IPS-20b (cell line): ENCODE results near the gene AQP6.

Experiments used
- H3K27ac ChIP-seq: one replicate; pipeline ENCODE4 v1.5.1; 2013; ENCODE audit warnings: low read length
- H3K27me3 ChIP-seq: 2 replicates; pipeline ENCODE4 v1.6.1; 2013; ENCODE audit warnings: mild to moderate bottlenecking, low read length, inconsistent platforms; ENCODE audit not compliant: insufficient read depth
- H3K36me3 ChIP-seq: 2 replicates; pipeline ENCODE4 v1.6.1; 2013; ENCODE audit warnings: low read depth, mild to moderate bottlenecking, inconsistent platforms, low read length, moderate library complexity; ENCODE audit not compliant: insufficient read depth
- H3K4me1 ChIP-seq: 2 replicates; pipeline ENCODE4 v1.6.1; 2013; ENCODE audit warnings: mild to moderate bottlenecking, control low read depth, inconsistent platforms, low read length, moderate library complexity; ENCODE audit not compliant: insufficient read depth
- H3K4me3 ChIP-seq: 2 replicates; pipeline ENCODE4 v1.5.1; 2013; ENCODE audit warnings: mild to moderate bottlenecking, low read length, inconsistent platforms
- H3K9ac ChIP-seq: 2 replicates; pipeline ENCODE4 v1.6.1; 2013; ENCODE audit warnings: low read depth, mild to moderate bottlenecking, inconsistent platforms, low read length, moderate library complexity
- H3K9me3 ChIP-seq: 2 replicates; pipeline ENCODE4 v1.6.1; 2013; ENCODE audit warnings: mild to moderate bottlenecking, low read depth, low read length, inconsistent platforms; ENCODE audit not compliant: insufficient read depth

Gene AQP6

DNA sequence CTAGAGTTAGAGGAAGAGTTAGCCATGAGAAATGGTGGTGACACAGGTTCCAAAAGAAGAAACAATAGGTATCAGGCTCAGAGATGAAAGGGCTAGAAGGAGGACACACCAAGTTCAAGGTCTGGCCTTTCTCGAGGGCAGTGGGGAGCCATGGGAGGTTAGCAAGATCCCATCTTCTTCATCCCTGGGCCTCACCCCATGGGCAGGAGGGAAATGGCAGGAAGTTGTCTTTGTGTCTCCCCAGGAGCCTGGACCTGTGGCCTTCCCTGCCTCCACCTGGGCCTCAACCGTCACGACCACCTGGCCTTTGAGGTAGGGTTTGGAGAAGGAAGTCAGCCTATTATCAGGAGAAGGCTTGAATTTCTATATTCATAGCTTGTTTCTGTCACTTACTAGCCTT is 28.0 kb upstream of the AQP6 start:
- no peak overlapping the region for H3K9ac ChIP-seq
- H3K36me3 ChIP-seq: no peaks in the 10 kb centered on the region
- no peak overlapping the region for H3K4me3 ChIP-seq
- no peaks in the 10 kb centered on the region for H3K9me3 ChIP-seq
- no peak overlapping the region for H3K27ac ChIP-seq
- H3K27me3 ChIP-seq: peaks cover 21% of the 10 kb centered on the region
- peaks cover 17% of the 10 kb centered on the region for H3K4me1 ChIP-seq

DNA sequence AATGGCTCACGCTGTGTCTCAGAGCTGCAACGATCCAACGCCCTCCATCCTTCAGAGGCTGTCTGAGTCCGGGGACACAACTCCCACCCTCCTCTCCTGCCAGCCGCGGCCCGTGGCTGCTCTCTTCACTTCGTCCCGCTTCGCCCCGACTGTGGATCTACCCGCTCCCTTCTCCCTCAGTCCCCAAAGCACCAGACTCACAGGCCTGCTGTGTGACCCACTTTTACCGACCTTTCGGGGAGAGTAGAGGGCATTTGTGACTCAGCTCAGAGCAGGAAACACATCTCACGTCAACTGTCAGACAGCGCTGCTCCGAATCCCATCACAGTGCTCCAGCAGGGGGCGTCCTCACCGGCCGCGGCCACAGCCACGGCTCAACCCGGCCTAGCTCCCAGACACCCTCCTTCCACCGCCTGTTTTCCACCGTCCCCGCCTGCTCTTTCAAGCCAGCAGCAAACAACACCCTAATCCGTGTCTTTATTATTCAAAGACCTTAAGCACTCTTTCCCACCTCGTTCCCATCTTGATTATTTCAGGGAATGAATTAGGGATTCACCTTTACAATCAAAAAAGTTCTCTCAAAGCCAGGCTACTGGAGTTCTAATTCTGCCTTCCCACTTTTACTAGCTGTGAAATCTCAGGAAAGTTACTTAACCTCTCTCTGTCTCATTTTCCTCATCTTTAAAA is 27.2 kb upstream of the AQP6 start:
- H3K9ac ChIP-seq: peak overlapping the region; percentile 30; the same call in 1 of the 2 replicates
- no peak overlapping the region for H3K27ac ChIP-seq
- H3K4me3 ChIP-seq: peak overlapping the region; percentile 63

DNA sequence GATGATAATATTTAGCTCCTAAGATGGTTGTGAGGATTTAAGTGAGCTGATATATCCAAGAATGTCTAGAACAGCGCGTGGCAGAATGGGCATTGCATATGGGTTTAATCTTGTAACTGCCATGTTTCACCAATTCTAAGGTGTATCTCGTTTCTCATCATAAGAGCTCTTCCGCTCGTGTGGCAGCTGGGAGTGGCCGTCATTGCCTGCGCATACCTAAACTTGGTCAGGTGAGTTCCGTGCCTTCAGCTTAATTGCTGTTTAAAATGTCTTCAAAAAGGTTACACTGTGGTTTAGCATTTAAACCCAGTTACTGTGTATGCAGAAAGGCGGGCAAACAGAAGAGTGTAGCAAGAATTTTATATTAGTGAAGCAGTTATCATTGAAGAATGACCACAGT is 26.7 kb upstream of the AQP6 start:
- Histone ChIP-seq H3K36me3 (no peaks in the 10 kb centered on the region), H3K4me1 (peaks cover 17% of the 10 kb centered on the region), H3K27ac (no peak overlapping the region), H3K9ac (peak overlapping the region; percentile 30; the same call in 1 of the 2 replicates), H3K27me3 (peaks cover 21% of the 10 kb centered on the region), H3K4me3 (peak overlapping the region; percentile 63), H3K9me3 (no peaks in the 10 kb centered on the region)

More for the DNA sequence above, 27.2 kb upstream of the AQP6 start:
- peaks cover 17% of the 10 kb centered on the region for H3K4me1 ChIP-seq
- H3K36me3 ChIP-seq: no peaks in the 10 kb centered on the region
- H3K27me3 ChIP-seq: peaks cover 21% of the 10 kb centered on the region
- H3K9me3 ChIP-seq: no peaks in the 10 kb centered on the region

DNA sequence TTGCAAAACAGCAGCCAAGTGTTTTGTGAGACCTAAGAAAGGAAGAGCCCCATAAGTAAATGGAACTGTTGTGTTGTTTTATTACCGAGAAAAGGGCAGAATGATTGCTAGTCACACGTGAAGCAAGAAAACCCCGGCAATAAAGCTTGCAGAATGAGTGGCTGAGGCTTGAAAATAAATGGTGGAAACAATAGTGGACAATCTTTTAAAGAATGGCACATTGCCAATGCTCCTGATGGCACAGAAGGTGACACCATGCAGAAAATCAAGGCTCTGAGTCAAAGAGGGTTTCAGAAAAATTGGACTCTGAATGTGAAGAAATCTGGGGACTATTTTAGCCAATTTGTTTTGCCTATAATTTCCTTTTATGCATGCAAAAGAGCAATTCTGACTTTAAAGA is 26.2 kb upstream of the AQP6 start:
- Histone ChIP-seq H3K9me3 (no peaks in the 10 kb centered on the region), H3K4me3 (no peak overlapping the region), H3K27me3 (peaks cover 21% of the 10 kb centered on the region), H3K4me1 (peaks cover 17% of the 10 kb centered on the region), H3K9ac (no peak overlapping the region), H3K27ac (no peak overlapping the region), H3K36me3 (no peaks in the 10 kb centered on the region)

DNA sequence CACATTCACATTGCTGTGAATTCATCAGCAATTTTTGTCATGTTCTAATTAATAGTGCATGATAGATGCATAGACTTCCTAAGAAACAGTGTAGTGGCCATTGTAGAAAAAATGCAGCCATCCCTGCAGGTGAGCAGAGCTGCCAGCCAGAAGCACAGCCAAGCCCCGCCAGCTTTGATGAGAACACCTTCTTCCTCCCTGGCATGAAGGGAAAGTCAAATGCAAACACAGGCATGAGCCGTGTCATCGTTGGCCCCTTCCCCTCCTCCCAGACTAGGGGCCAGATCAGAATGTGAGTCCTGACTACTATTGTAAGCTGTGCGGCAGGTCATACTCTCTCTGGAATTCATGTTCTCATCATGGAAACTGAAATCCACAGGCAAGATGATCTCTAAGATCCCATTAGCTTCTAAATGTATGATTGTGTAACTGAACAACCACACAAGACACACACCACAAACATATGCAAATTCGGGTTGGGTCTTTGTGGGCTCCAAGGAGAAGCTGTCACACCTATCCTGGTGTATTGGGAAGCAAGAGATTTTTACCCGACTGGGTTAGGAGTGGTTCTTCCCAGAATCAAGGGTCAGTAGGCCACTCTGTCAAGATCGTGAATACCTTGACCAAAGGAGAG is 25.0 kb upstream of the AQP6 start:
- Histone ChIP-seq H3K36me3 (no peaks in the 10 kb centered on the region), H3K9ac (no peak overlapping the region), H3K4me1 (peaks cover 13% of the 10 kb centered on the region), H3K27me3 (peaks cover 21% of the 10 kb centered on the region), H3K4me3 (no peak overlapping the region), H3K27ac (no peak overlapping the region), H3K9me3 (no peaks in the 10 kb centered on the region)

DNA sequence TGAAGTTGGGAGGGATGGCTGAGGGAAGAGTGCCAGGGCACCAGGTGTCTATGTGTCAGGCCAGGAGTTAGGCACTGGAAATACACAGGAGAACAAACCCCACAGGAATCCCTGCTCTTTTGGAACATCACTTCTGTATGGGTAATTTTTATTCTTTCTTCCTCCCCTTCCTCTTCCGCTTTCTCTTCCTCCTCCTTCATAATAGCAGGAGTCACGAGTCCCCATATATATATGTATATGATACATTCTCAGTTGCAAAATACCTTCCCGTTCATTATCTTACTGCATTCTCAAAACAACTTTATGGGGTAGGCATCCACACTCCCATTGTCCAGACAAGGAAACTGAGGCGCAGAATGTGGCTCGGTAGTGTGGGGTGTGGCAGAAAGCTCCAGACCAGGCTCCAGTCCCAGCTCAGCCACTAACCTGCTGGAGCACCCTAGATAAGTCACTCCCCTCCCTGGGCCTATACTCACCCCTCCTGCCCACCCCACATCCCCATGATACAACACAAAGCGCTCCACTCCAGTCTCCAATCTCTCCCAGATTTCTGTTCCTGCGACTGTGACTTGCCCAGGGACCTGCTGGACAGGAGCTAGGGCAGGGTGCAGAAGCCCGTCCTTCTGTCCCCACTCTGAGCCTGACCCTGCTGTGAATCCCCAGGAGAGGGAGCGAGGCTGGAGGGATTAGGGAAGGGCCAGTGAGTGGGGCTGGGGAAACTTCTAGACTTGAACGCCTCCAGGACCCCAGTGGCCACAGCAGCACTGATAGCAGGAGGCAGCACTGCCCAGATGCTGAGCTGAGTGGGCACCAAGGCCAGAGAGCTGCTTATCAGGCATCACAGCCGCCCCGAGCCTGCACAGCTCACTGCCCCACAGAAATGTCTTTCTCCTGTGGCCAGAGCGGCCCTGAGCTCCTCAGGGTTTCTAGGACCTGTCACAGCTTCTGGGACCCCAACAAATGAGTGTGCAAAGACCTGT is 23.6 kb upstream of the AQP6 start:
- no peak overlapping the region for H3K27ac ChIP-seq
- H3K36me3 ChIP-seq: no peaks in the 10 kb centered on the region
- H3K4me1 ChIP-seq: peaks cover 12% of the 10 kb centered on the region; the same call in 1 of the 2 replicates
- H3K27me3 ChIP-seq: peaks cover 13% of the 10 kb centered on the region
- no peaks in the 10 kb centered on the region for H3K9me3 ChIP-seq
- H3K9ac ChIP-seq: no peak overlapping the region
- H3K4me3 ChIP-seq: no peak overlapping the region

DNA sequence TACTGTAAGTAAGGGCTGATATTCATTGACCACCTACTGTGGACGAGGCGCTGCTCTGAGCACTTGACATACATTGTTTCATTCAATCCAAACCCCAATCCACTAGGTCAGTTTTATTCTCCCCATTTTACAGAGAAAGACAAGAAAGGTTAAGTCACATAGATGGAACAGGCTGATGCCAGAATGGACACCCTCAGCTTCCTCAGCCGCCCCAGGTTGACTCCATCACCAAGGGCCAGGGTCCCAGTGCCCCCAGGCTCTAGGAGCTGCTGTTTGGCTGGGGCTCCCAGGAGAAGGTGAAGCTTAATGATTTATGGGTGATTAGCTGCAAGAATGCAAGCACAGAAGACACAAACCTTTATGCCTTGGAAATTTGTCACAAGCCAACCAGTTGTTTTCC is 22.9 kb upstream of the AQP6 start:
- Histone ChIP-seq H3K27ac (no peak overlapping the region), H3K27me3 (peaks cover 12% of the 10 kb centered on the region), H3K9me3 (no peaks in the 10 kb centered on the region), H3K4me3 (no peak overlapping the region), H3K36me3 (no peaks in the 10 kb centered on the region), H3K4me1 (peaks cover 12% of the 10 kb centered on the region; the same call in 1 of the 2 replicates), H3K9ac (no peak overlapping the region)

DNA sequence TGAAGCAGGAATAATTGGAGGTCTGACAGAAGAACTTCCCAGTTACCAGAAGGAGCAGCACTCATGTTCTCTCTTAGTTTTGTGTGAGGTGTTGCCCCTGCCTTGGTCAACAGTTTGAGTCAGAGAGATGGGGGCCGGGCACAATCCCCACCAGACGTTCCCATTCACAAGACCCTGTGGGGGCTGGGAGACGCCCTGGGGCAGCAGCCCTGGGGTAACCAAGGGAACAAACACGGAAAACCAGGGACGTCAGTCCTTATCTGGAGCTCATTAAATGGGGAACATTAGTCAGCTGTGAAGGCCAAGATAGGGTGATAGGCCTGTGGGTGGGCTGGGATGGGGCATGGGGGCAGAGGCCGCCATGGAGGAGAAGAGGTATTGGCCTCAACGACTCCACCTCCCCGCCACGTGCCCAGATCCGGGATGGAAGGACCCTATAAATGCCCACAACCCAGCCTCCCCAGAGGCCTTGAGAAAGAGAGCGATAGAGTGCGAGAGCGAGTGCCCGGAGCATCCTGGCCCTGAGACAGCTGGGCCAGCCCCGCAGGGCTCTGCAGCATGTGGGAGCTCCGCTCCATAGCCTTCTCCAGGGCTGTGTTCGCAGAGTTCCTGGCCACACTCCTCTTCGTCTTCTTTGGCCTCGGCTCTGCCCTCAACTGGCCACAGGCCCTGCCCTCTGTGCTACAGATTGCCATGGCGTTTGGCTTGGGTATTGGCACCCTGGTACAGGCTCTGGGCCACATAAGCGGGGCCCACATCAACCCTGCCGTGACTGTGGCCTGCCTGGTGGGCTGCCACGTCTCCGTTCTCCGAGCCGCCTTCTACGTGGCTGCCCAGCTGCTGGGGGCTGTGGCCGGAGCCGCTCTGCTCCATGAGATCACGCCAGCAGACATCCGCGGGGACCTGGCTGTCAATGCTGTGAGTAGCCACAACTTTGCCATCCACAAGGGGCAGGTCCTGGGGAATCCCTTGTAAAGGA is 22.2 kb upstream of the AQP6 start, which contains the start of gene AQP2:
Gene AQP2, plus strand, starts transcription at position 465 of the 979 bp plus-strand sequence. Its CDS starts 94 bp downstream, at position 559.
- Histone ChIP-seq H3K36me3 (no peaks in the 10 kb centered on the region), H3K9ac (no peak within 1 kb of the TSS), H3K27ac (no peak within 1 kb of the TSS), H3K4me3 (no peak within 1 kb of the TSS), H3K27me3 (peaks cover 14% of the 10 kb centered on the region), H3K4me1 (peaks cover 12% of the 10 kb centered on the region; the same call in 1 of the 2 replicates), H3K9me3 (no peaks in the 10 kb centered on the region)

DNA sequence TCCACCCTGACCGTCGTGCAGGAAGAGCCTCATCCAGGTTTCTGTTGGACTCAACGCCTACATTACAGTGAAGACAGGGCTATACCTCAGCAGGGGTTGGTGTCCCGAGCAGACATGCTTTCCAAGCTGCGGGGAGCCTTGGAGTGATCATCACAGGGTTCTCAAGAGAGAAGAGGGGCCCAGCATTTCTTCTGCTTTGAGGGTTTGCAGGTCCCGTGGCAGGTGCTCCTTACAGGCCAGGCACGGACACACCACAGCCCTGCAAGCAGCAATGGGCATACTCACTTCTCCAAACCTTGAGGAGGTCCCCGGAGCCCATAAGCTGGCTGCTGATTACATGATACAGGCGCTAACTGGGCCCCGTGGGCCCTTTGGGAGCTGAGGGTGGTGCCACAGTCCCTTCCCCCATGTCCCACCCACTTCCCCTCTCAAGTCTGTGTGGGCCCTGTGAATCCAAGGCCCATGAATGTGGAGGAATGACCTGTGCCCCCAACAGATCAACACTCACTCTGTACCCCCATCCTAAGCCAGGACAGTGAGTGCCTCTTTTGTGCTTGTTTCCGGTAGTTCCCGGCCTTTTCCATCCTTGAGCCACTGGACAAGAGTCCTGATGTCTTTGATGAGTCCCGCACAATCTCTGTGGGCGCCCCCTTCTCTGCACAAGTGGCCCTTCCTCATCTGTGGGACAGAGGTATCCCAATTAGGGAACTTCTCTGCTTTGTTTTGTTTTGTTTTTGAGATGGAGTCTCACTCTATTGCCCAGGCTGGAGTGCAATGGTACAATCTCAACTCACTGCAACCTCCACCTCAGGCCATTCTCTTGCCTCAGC is 21.1 kb upstream of the AQP6 start:
- H3K4me3 ChIP-seq: no peak overlapping the region
- peaks cover 24% of the 10 kb centered on the region for H3K27me3 ChIP-seq
- 0 out of 2 replicates have a peak, but pooled peaks cover 3% of the 10 kb centered on the region for H3K4me1 ChIP-seq
- no peaks in the 10 kb centered on the region for H3K9me3 ChIP-seq
- H3K36me3 ChIP-seq: no peaks in the 10 kb centered on the region
- H3K27ac ChIP-seq: no peak overlapping the region
- no peak overlapping the region for H3K9ac ChIP-seq

DNA sequence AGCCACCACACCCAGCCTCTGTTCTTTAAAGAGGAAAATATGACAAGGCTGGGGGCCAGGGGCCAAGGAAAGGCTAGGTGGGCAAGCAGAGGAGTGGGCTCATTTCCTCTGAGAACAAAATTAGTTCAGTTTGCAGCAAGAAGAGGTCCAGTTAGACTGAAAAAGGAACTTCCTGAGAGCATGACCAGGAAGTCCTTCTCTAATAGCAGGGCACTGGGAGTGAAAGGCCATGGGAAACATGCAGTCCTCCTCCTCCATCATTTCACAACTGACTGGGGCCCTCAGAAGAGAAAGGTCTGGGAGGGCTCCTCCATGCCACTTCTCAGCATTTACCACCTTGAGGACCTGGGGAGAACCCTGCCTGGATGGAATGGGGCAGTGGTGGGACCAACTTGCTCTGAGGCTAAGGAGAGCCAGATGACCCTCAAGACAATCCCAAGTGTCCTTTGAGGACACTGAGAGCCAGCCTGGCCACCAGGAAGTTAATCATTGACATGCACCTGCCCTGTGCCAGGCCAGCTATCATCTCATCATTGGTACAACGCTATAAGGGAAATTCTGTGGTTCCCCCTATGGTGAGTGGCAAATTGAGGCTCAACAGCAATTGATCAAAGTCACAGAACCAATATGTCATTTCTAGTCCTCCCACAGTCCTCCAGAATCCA is 20.2 kb upstream of the AQP6 start:
- Histone ChIP-seq H3K36me3 (no peaks in the 10 kb centered on the region), H3K27ac (no peak overlapping the region), H3K4me3 (no peak overlapping the region), H3K9ac (no peak overlapping the region), H3K27me3 (peaks cover 33% of the 10 kb centered on the region), H3K9me3 (no peaks in the 10 kb centered on the region), H3K4me1 (0 out of 2 replicates have a peak, but pooled peaks cover 2% of the 10 kb centered on the region)
